Liver (tissue), 9 donors: ENCODE results near the gene DKC1. TPM values are rescaled to one million over a fixed set of nuclear protein-coding genes. Genes with fewer than 3 reads are reported as not detected.

Experiments
- DNase-seq: peaks from one replicate; pipeline ENCODE4 v3.0.0-alpha.2; 2017; ENCODE audit warnings: low spot score
- H3K27ac ChIP-seq, 2 donors: one replicate each; pipeline ENCODE4 v1.7.0; 2013; ENCODE audit warnings: inconsistent platforms in 2 of 2, low read length in 2 of 2, control low read depth in 1 of 2, low read depth in 1 of 2, mild to moderate bottlenecking in 1 of 2
- H3K27me3 ChIP-seq, 4 donors: one replicate each; pipeline versions ENCODE4 v1.6.1 to v1.7.0; 2013; ENCODE audit warnings: low read length in 3 of 4, inconsistent platforms in 1 of 4, mild to moderate bottlenecking in 1 of 4, moderate library complexity in 1 of 4; ENCODE audit not compliant: control insufficient read depth in 4 of 4, insufficient read depth in 4 of 4
- H3K36me3 ChIP-seq, 4 donors: one replicate each; pipeline versions ENCODE4 v1.6.1 to v1.7.0; 2013; ENCODE audit warnings: low read length in 3 of 4, mild to moderate bottlenecking in 3 of 4, low read depth in 1 of 4, moderate library complexity in 1 of 4; ENCODE audit not compliant: control insufficient read depth in 4 of 4, insufficient read depth in 3 of 4
- H3K4me1 ChIP-seq, 4 donors: one replicate each; pipeline versions ENCODE4 v1.6.1 to v1.7.0; 2013; ENCODE audit warnings: low read length in 3 of 4, mild to moderate bottlenecking in 3 of 4, moderate library complexity in 1 of 4; ENCODE audit not compliant: control insufficient read depth in 4 of 4, insufficient read depth in 4 of 4
- H3K4me3 ChIP-seq, 3 donors: one replicate each; pipeline versions ENCODE4 v1.6.1 to v1.7.0; 2013; ENCODE audit warnings: low read length in 3 of 3, control low read depth in 1 of 3, low read depth in 1 of 3, mild to moderate bottlenecking in 1 of 3
- H3K9ac ChIP-seq, 2 donors: one replicate each; pipeline ENCODE4 v1.7.0; 2013; ENCODE audit warnings: low read length in 2 of 2, mild to moderate bottlenecking in 2 of 2, moderate library complexity in 2 of 2, control low read depth in 1 of 2, low read depth in 1 of 2
- H3K9me3 ChIP-seq, 4 donors: one replicate each; pipeline versions ENCODE4 v1.6.1 to v1.7.0; 2013; ENCODE audit warnings: low read length in 3 of 4; ENCODE audit not compliant: control insufficient read depth in 4 of 4
- EGR1 ChIP-seq, 2 donors: IDR thresholded peaks; 2 replicates each; pipeline ENCODE4 v1.6.1; 2016 to 2018; ENCODE audit warnings: antibody characterized with exemption in 2 of 2, low read depth in 2 of 2
- GABPA ChIP-seq, 2 donors: IDR thresholded peaks in 1 of 2; conservative IDR thresholded peaks in 1 of 2; 2 replicates each; pipeline ENCODE4 v1.6.1; 2016; ENCODE audit warnings: antibody characterized with exemption in 2 of 2, mild to moderate bottlenecking in 1 of 2, moderate library complexity in 1 of 2
- HNF4A ChIP-seq, 2 donors: conservative IDR thresholded peaks; 2 replicates each; pipeline ENCODE4 v1.6.1; 2016; ENCODE audit warnings: antibody characterized with exemption in 2 of 2, mild to moderate bottlenecking in 2 of 2
- JUND ChIP-seq, 2 donors: IDR thresholded peaks; 2 replicates each; pipeline ENCODE4 v1.6.1; 2016; ENCODE audit warnings: antibody characterized with exemption in 2 of 2
- MAX ChIP-seq: IDR thresholded peaks from 2 replicates; pipeline ENCODE4 v1.6.1; 2016; ENCODE audit warnings: antibody characterized with exemption
- NR2F2 ChIP-seq: IDR thresholded peaks from 2 replicates; pipeline ENCODE4 v1.6.1; 2016; ENCODE audit warnings: antibody characterized with exemption
- RAD21 ChIP-seq, 2 donors: IDR thresholded peaks; 2 replicates each; pipeline ENCODE4 v1.6.1; 2016; ENCODE audit warnings: antibody characterized with exemption in 2 of 2, mild to moderate bottlenecking in 2 of 2
- REST ChIP-seq: IDR thresholded peaks from 2 replicates; pipeline ENCODE4 v1.6.1; 2016; ENCODE audit warnings: antibody characterized with exemption, mild to moderate bottlenecking
- RXRA ChIP-seq, 2 donors: IDR thresholded peaks; 2 replicates each; pipeline ENCODE4 v1.6.1; 2017 to 2018; ENCODE audit warnings: antibody characterized with exemption in 2 of 2, mild to moderate bottlenecking in 1 of 2
- SP1 ChIP-seq: IDR thresholded peaks from 2 replicates; pipeline ENCODE4 v1.6.1; 2018; ENCODE audit warnings: antibody characterized with exemption, mild to moderate bottlenecking
- YY1 ChIP-seq: IDR thresholded peaks from 2 replicates; pipeline ENCODE4 v1.6.1; 2016; ENCODE audit warnings: antibody characterized with exemption, mild to moderate bottlenecking
- WGBS: extraction: QIAGEN DNeasy Blood & Tissue Kit; methylation state at CpG from one replicate; pipeline ENCODE4 v1.1.7; 2013; 5-methylcytosine and 5-hydroxymethylcytosine counted together
- polyA plus RNA-seq, 2 donors: library from polyadenylated mRNA; stranded (reverse) in 1 of 2; unstranded in 1 of 2; fragments of 200-250 nt in 1 of 2; fragments of >200 nt in 1 of 2; fragmentation: Nextera tagmentation in 1 of 2; extraction: Ambion mirVana in 1 of 2; gene quantifications; one replicate each; pipeline versions ENCODE4 v1.2.1 to v1.2.3, GENCODE V29; 2013 to 2015
- total RNA-seq, 2 donors: library from RNA; depleted of rRNA; stranded (reverse); fragments of >200 nt; gene quantifications; one replicate each; pipeline ENCODE4 v1.2.3, GENCODE V29; 2014
- donor health status: healthy.
- donor health status: healthy.
- donor health status: healthy.
- donor health status: healthy.
- donor health status: healthy.

The DKC1 gene
- total and polyA plus RNA-seq, 4 donors, result 14.0 to 21.9 (median 16.5) TPM

- H3K36me3 ChIP-seq, result no peaks in the 10 kb centered on the region
- H3K9ac ChIP-seq, result no peak overlapping the region
- 98% methylated on average over 3 of the region's 3 CpGs for WGBS
- no peaks in the 10 kb centered on the region for H3K9me3 ChIP-seq
- no peak for TF ChIP-seq NR2F2
- TF ChIP-seq YY1, result no peak
- no peak for TF ChIP-seq HNF4A (conservative IDR thresholded peaks at IDR 0.05)
- TF ChIP-seq RXRA (IDR thresholded peaks at IDR 0.05), result no peak
- no peak for TF ChIP-seq REST
- H3K4me1 ChIP-seq, result no peaks in the 10 kb centered on the region
- H3K27ac ChIP-seq, result no peak overlapping the region
- H3K4me3 ChIP-seq, result no peak overlapping the region
- no peak for DNase-seq
- H3K27me3 ChIP-seq, result no peaks in the 10 kb centered on the region
Observed at GRCh38 chrX:154721155-154721554, 41.5 kb upstream of the DKC1 start.

GRCh38 chrX:154724993-154725756 lies 37.5 kb upstream of the DKC1 start:
- DNase-seq, result no peak
- no peaks in the 10 kb centered on the region for H3K27me3 ChIP-seq
- TF ChIP-seq GABPA (IDR thresholded peaks at IDR 0.05 in 1 of 2, conservative IDR thresholded peaks at IDR 0.05 in 1 of 2) (no peak), RAD21 (IDR thresholded peaks at IDR 0.05) (peak; percentile 34 to 47)
- no peak overlapping the region for H3K9ac ChIP-seq
- peaks cover 0 to 17% (median 11%) of the 10 kb centered on the region in 4 donors for H3K4me1 ChIP-seq
- WGBS, result 69% methylated on average over 2 of the region's 2 CpGs
- no peak overlapping the region for H3K4me3 ChIP-seq
- H3K36me3 ChIP-seq, result no peaks in the 10 kb centered on the region
- no peaks in the 10 kb centered on the region for H3K9me3 ChIP-seq
- H3K27ac ChIP-seq, result peak overlapping the region in 1 of 2 donors; percentile 7

GRCh38 chrX:154727418-154727817 lies 35.2 kb upstream of the DKC1 start:
- no peaks in the 10 kb centered on the region for H3K36me3 ChIP-seq
- H3K4me1 ChIP-seq, result peaks cover 3 to 24% (median 17%) of the 10 kb centered on the region in 4 donors
- peak overlapping the region; percentile 6 to 23 for H3K27ac ChIP-seq
- no peak for DNase-seq
- TF ChIP-seq HNF4A (conservative IDR thresholded peaks at IDR 0.05) (no peak), MAX (no peak), SP1 (no peak), JUND (IDR thresholded peaks at IDR 0.05) (no peak), EGR1 (IDR thresholded peaks at IDR 0.05; ENCODE audit: low read depth in 2 of 2) (no peak), RAD21 (IDR thresholded peaks at IDR 0.05) (no peak)
- WGBS, result 84% methylated on average over 1 of the region's 1 CpG
- no peaks in the 10 kb centered on the region for H3K27me3 ChIP-seq
- H3K9ac ChIP-seq, result no peak overlapping the region
- H3K9me3 ChIP-seq, result no peaks in the 10 kb centered on the region
- no peak overlapping the region for H3K4me3 ChIP-seq
